DMS53 (cell line): Measurements from ENCODE around the gene AHRR.
"Not testable (repeated sequence)": the region's sequence is repeated elsewhere in the genome, so short reads cannot be mapped to it uniquely, and the experiment has no call there.

Source experiments
- DNase-seq: peaks from one replicate; lab custom pipeline; 2025; lab: John Stamatoyannopoulos, UW

The AHRR gene

GRCh38 chr5:395921-396530, 74.5 kb downstream of the AHRR start:
- no peak for DNase-seq

GRCh38 chr5:396531-396961, 75.0 kb downstream of the AHRR start:
- peak; percentile 45 for DNase-seq

GRCh38 chr5:398141-398474, 76.6 kb downstream of the AHRR start:
- not testable (repeated sequence) for DNase-seq

GRCh38 chr5:398475-399295, 77.2 kb downstream of the AHRR start:
- peak; percentile 90 for DNase-seq

GRCh38 chr5:399296-400281, 78.1 kb downstream of the AHRR start:
- peak; percentile 100 for DNase-seq

GRCh38 chr5:400282-401145, 79.0 kb downstream of the AHRR start:
- peak; percentile 99 for DNase-seq

- DNase-seq: peak; percentile 51
Observed at GRCh38 chr5:401146-402034, 79.9 kb downstream of the AHRR start.

GRCh38 chr5:402219-402614, 80.7 kb downstream of the AHRR start:
- not testable (repeated sequence) for DNase-seq

- no peak for DNase-seq
Observed at GRCh38 chr5:402615-403359, 81.3 kb downstream of the AHRR start.

GRCh38 chr5:403995-404394, 82.5 kb downstream of the AHRR start:
- DNase-seq: no peak

GRCh38 chr5:404666-405241, 83.2 kb downstream of the AHRR start:
- no peak for DNase-seq

GRCh38 chr5:405421-405820, 83.9 kb downstream of the AHRR start:
- DNase-seq: no peak

GRCh38 chr5:406041-406440, 84.5 kb downstream of the AHRR start:
- DNase-seq: no peak

- no peak for DNase-seq
Observed at GRCh38 chr5:407051-407450, 85.5 kb downstream of the AHRR start.

- DNase-seq: no peak
Observed at GRCh38 chr5:407801-408268, 86.3 kb downstream of the AHRR start.

GRCh38 chr5:410911-411517, 89.5 kb downstream of the AHRR start:
- no peak for DNase-seq

- no peak for DNase-seq
Observed at GRCh38 chr5:411728-412127, 90.2 kb downstream of the AHRR start.

- DNase-seq: not testable (repeated sequence)
Observed at GRCh38 chr5:414991-415927, 93.7 kb downstream of the AHRR start.
